GM20000 (cell line): ENCODE results near the gene MMS22L.

Source experiments
- DNase-seq: peaks from one replicate; pipeline ENCODE4 v3.0.0; 2012; ENCODE audit warnings: low spot score
- CTCF ChIP-seq: IDR thresholded peaks from 2 replicates; pipeline ENCODE4 v1.5.1; 2012; ENCODE audit warnings: mild to moderate bottlenecking, control low read depth; ENCODE audit errors: extremely low read depth, missing control alignments

Gene MMS22L

GRCh38 chr6:97150932-97151331 is 132.1 kb downstream of the MMS22L start:
- DNase-seq = no peak
- no peak for TF ChIP-seq CTCF

DNA sequence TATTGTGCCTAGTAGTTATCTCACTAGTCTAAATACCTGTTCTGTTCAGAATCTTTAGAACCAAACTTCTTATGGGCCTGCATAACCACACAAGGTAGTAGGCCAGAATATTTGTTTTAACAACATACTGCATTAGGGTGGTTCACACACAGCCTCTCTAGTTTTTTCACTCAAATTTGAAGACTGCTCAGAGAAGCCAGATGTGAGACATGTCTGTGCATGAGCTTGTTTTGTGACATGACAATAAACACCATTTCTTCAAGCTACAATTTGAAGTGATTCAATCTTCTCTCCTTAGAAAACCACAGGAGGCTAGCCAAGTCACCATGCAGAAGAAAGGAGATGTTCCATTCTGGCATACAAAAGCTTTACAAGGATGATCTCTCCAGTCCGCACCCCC is 135.6 kb downstream of the MMS22L start:
- no peak for TF ChIP-seq CTCF

DNA sequence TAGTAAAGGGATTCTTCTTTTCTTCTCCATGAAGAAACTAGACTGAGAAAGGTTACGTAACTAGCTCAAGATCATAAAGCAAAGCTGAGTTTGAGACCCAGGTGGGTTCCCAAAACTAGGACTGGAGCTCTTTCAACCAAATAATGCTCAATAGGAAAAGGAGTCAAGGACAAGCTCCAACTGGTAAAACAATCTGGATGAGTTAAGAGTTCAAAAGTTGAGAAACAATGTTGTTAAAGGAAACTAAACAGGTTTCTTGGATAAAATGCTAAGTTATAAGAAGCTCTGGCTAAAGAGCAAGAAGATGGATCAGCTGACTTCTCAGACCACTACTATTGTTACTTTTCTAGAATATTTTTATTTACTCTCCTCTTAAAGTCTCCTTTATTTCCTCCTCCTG is 137.3 kb downstream of the MMS22L start:
- no peak for TF ChIP-seq CTCF
- no peak for DNase-seq

More for the DNA sequence above, 135.6 kb downstream of the MMS22L start:
- no peak for DNase-seq

DNA sequence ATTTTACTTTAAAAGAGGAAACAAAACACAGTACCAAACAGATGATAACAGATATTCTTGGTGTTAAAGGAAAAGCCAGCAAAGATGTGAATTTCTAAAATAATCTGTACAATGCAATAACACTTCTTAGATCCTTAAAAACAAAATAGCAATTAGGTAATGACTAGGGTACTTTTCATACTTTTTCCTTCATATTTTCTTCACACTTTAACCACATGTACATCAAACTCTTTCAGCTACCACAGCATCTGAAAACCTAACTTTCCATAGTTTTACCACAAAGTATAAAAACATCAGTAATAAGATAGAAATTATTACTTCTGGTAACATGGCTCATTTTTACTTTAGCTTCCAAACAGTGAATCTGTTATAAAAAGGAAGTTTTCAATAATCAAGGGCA is 141.3 kb downstream of the MMS22L start:
- no peak for DNase-seq
- TF ChIP-seq CTCF = no peak

DNA sequence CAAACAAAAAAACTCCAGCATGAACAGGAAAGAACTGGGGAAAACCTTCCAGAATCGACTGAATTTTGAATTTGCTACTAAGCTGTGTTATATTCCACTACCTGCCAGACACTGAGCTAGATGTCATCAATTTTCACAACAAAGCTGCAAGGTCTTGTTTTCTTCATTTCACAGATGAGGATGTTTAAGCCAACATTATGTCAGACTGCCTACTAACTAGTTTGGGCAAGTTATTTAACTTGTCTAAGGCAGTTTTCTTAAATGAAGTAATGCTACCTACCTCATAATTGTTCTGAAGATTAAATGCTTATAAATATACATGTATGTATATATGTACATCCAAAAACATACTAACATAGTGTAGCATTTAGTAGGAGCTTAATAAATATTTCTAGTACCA is 144.4 kb downstream of the MMS22L start:
- TF ChIP-seq CTCF = no peak
- DNase-seq = no peak

DNA sequence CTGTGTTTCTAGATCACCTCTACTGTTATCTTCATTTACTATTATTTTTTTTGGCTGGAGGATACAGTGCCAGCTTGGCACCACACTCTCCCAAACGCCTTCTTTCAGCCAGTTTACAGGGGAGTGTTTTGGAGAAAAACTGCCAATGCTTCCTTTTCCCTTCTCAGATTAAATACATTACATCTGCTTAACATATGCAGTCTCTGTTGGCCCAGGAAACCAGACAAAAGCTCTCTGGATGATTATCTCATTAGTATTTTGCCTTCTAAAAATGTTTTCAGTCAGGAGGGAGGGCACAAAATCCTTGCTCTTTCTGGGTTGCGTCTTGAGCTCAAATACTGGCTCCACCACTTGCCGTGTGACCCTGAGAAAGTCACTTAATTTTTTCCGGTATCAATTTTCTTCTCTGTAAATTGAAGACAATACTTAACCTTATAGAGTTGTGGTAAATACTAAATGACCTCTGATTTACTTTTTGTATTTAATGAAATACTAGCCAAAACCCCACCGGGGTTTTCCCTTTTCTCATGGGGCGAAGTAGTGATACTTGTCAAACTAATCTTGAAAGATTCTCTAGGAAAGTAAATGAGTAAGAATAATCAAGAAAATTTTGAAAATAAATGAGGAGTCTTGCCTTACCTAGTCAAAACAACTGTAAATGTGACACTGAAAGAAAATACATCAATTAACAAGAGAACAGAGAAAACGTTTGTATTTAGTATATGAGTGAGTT is 146.2 kb downstream of the MMS22L start:
- no peak for TF ChIP-seq CTCF
- no peak for DNase-seq

- TF ChIP-seq CTCF = no peak
- no peak for DNase-seq
Observed at GRCh38 chr6:97133067-97133466, 149.9 kb downstream of the MMS22L start.
